Measurements from ENCODE around the gene GRIFIN.
"Not testable (repeated sequence)": the region's sequence is repeated elsewhere in the genome, so short reads cannot be mapped to it uniquely, and the experiment has no call there.

The GRIFIN gene

DNA sequence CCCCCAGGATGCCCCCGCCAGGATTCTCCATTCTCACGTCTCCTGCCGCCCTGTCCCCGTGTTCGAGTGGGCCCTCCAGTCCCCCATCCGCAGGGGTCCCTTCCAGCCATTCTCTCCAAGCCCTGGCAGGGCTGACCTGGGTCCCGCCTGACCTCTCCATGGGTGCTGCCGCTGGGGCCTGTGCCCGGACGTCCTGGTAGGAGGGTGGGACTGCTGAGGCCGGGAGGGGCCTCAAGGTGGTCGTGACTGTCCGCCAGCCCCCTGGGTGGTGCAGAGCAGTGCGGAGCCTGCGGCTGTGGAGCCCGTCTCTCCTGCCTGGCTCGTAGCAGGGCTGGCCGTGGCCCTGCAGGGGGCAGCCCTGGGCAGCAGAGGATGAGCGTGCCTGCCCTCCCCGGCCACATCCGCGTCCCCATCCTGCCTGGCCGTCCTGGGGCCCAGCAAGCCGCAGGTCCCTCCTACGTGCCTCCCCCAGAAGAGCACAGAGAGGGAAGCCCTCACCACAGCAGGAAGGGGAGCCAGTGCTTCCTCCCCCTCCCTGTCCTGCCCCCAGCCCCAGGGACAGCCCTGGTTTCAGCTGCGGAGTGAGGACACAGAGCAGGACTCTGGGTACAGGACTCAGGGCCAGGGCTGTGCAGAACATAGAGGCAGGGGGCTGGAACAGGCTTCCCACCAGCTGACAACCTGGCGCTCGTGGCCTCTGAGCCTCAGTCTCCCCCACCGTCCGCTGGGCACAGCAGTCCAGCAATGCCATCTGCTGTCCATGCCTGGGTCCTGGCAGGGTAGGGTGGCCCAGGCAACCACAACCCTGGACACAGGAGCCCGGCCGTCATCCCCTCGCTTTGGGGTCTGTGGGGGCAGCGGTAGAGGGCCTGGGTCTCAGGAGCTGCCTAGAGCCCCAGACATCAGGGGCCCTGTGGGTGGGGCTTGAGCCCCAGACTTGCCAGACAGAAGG is 1.5 kb upstream of the GRIFIN start:
- DNase-seq: no peak

DNA sequence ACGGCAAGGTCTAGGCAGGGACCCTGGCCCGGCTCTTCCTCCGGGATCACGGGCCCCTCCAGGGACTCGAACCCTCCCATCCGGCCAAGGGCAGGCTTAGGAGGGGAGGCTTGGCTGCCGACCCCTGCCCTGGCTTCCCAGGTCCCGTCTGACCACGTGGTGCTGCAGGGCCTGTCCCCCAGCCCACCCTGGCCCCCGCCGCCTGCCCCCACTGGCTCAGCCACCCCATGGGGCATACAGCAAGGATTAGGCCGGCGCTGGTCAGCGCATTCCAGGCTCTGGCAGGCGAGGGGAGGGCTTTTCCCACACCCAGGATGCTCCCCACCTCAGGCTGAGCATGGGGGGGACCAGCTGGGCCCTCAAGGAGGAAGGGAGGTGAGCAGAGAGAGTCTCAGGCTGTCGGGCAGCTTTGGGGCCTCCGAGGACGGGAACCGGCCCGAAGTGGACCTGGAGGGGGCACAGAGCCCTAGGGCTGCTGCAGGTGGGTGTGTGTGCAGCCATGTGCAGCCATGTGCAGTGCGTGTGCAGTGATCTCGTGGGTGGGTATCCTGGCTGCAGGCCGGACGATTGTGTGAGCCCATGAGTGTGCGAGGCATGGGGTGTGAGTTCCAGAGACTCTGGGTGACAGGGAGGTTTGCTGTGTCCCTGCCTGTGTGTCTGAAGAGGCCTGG is 713 bp upstream of the GRIFIN start:
- no peak for DNase-seq

- DNase-seq: no peak
Observed at GRCh38 chr7:2475678-2476015, 551 bp downstream of the GRIFIN start.

DNA sequence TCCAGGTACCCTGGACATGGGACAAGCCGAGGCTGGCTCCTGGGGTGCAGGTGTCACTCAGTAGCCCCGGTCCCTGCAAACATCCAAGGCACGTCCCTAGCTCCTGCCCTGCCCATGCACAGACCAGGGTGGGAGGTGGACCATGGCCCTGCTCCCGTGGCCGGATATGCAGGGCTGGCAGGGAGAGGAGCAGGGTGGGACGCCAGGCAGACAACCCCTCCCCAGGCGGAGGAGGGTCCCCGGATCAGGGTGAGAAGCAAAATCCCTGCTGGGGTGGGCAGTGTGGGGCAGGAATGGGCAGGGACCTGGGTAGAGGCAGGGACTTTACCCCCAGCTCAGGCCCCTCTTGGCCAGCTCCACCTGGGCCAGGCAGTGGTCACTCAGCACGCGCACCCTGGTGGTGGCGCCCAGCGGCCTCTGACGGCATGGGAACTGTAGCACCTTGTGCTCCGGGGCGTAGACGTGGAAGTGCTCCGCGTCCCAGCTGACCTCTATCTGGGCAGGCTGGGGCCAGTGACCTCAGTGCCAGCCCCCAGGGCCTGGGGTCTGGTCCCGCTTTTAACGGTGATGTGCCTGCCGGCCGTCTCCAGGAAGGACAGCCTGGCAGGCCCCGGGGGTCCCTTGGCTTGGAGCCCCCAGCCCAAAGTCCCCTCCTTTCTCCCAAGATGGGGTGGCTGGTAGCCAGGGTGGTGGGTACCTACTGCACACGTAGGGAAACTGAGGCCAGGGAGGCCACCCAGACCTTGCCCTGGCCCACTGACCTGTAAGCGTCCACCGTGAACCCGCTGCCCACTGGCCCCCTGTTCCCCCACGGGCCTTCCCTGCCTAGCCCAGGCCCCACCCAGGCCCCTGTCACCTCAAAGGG is 1.2 kb downstream of the GRIFIN start:
- DNase-seq: no peak

- no peak for DNase-seq
Observed at GRCh38 chr7:2474224-2474623, 2.0 kb downstream of the GRIFIN start.

- DNase-seq: no peak
Observed at GRCh38 chr7:2473496-2474180, 2.6 kb downstream of the GRIFIN start.

DNA sequence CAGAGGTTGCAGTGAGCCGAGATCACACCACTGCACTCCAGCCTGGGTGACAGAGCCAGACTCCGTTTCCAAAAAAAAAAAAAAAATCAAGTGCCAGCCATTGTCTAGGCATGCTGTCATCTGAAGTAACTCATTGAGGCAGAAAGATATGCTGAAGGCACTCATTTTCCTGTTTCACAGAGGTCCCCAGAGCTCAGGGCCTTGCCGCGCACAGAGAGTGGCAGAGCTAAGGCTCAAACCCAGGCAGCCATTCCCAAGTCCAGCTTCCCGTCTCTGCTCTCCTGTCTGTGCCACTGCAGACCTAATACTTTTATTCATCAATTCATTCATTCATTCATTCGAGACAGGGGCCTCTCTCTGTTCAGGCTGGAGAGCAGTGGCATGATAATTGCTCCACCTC is 3.5 kb downstream of the GRIFIN start:
- no peak for DNase-seq

DNA sequence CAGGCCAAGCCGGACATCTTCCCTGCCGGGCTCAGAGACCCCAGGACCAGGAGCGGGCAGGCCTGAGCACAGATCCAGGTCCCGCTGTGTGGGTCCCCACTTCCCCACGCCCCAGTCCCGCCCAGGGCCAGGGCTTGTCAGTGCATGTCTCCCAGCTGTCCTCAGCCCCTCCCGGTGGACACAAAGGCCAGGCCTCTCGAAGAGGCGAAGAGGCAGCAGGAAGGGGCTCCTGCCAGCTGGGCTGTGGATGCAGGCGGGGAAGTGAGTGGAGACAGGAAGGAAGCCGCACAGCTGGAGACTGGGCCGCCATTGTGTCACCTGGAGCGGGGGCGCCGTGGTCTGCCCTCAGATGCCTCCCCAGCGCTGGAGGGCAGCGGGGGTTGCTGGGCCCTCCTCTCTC is 4.8 kb downstream of the GRIFIN start:
- peak; percentile 64 for DNase-seq

GRCh38 chr7:2471022-2471329 is 5.2 kb downstream of the GRIFIN start:
- no peak for DNase-seq

- no peak for DNase-seq
Observed at GRCh38 chr7:2470204-2471021, 5.8 kb downstream of the GRIFIN start.

- not testable (repeated sequence) for DNase-seq
Observed at GRCh38 chr7:2469460-2470203, 6.6 kb downstream of the GRIFIN start.

DNA sequence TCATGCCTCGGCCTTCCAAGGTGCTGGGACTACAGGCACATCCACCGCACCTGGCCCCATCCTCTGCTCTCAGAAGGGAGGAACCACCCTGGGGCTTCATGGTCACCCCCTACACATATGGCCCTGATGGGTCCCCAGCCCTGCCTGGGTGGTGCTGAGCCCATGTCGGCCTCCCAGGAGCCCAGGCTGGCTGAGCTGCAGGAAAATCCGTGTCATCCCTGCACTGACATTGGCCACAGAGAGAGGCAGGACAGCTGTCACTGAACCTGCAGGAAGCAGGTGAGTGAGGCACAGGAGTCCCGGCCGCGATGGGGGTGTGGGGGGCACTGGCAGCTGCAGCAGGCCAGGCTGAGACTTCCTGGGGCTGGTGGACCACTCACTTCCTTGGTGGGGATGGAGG is 8.0 kb downstream of the GRIFIN start:
- no peak for DNase-seq

DNA sequence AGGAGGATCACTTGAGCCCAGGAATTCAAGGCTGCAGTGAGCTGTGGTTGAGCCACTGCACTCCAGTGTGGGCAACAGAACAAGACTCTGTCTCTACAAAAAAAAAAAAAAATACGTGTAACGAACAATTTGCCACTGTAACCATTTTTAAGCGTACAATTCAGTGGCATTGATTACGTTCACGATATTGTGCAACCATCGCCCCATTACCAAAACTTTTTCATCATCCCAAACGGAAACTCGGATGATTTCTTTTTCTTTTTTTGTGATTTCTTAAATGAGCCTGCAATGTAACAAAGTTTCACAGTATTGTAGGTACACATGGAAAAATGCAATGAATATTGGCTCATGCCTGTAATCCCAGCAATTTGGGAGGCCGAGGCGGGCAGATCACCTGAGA is 9.5 kb downstream of the GRIFIN start:
- DNase-seq: no peak

GRCh38 chr7:2465928-2466327 is 10.3 kb downstream of the GRIFIN start:
- DNase-seq: no peak

GRCh38 chr7:2462731-2463130 is 13.5 kb downstream of the GRIFIN start:
- no peak for DNase-seq

DNA sequence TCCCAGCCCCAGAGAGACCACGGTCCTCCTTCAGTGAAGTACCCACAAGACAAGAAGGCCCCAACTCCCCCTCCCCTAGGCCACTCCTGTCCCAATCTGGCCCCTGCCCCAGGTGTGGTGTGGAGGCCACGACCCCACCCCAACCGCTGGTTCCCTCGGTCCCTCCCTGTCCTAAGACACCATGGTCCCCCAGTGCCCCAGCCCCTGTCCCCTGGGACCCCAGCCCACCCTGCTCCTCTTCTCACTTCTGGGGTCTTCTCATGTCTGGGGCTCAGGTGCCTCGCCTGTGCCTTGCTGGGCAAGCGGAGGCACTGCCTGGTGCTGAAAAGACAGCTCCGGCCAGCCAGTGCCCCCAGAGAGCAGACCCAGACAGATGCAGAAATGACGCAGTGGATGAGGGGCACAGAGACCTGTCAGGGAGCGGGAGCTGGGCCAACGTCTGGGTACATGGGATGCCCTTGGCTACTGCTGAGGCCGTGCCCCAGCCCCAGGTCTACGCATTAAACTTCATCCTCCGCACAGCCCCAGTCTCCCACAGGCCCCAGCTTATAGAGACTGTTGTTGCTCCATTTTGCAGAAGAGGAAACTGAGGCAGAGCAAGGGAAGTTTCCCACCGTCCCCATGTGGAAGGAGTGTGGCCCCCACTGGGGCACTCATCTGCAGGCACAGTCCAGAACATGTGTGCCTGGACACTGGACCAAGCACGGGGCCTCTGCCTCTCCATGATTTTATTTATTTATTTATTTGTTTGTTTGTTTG is 14.8 kb downstream of the GRIFIN start:
- no peak for DNase-seq

GRCh38 chr7:2460641-2461040 is 15.6 kb downstream of the GRIFIN start:
- no peak for DNase-seq

- DNase-seq: no peak
Observed at GRCh38 chr7:2460188-2460587, 16.0 kb downstream of the GRIFIN start.

DNA sequence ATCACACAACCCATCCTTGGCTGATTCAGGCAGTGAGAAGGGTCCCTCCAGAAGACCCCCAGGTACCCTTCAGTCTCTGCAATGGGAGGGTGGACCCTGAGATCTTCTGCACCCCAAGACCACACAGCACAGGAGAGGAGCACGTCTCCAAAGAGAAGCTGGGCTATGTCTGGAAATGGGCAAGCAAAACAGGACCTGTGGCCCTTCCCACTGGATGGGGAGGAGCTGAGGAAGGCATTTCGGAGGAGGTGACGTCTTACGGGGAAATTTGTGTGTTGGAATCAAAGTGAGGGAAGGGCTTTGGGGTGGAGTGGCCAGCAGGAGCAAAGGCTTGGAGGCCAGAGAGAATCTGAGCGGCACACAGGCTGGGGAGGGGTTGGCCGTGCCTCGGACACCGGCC is 16.5 kb downstream of the GRIFIN start:
- DNase-seq: no peak

- DNase-seq: not testable (repeated sequence)
Observed at GRCh38 chr7:2453849-2454248, 22.3 kb downstream of the GRIFIN start.
